Heart right ventricle (tissue), 16 donors: ENCODE data around the gene AGPAT2. TPM values are rescaled to one million over a fixed set of nuclear protein-coding genes. Genes with fewer than 3 reads are reported as not detected.
A peak's percentile ranks its signal among the peaks of the same experiment; 100 is the strongest.

Experiments used
- ATAC-seq, 8 donors: fragments of 200-7000 bp; cut with Tn5 transposase; one replicate each; pipeline ENCODE4 v1.9.1; 2020; ENCODE audit warnings: mild to moderate bottlenecking in 8 of 8, moderate library complexity in 8 of 8, moderate number of reproducible peaks in 1 of 8
- DNase-seq, 2 donors: peaks; one replicate each; pipeline ENCODE4 v3.0.0-alpha.2; 2020
- H3K27ac ChIP-seq, 10 donors: fragments of 200-600 bp; sonication (generic) in 2 of 10; one replicate each; pipeline versions ENCODE4 v1.5.0 to v1.8.0; 2020 to 2022; ENCODE audit warnings: mild to moderate bottlenecking in 3 of 10
- H3K27me3 ChIP-seq, 7 donors: fragments of 200-600 bp; one replicate each; pipeline ENCODE4 v1.8.0; 2021 to 2022; ENCODE audit warnings: mild to moderate bottlenecking in 2 of 7
- H3K36me3 ChIP-seq, 9 donors: fragments of 200-600 bp; sonication (generic) in 1 of 9; one replicate each; pipeline versions ENCODE4 v1.5.0 to v1.8.0; 2020 to 2022; ENCODE audit warnings: mild to moderate bottlenecking in 2 of 9
- H3K4me1 ChIP-seq, 9 donors: fragments of 200-600 bp; sonication (generic) in 1 of 9; one replicate each; pipeline versions ENCODE4 v1.5.0 to v1.8.0; 2020 to 2022; ENCODE audit warnings: mild to moderate bottlenecking in 4 of 9
- H3K4me3 ChIP-seq, 10 donors: fragments of 200-600 bp; sonication (generic) in 2 of 10; one replicate each; pipeline versions ENCODE4 v1.5.0 to v1.8.0; 2020 to 2022; ENCODE audit warnings: mild to moderate bottlenecking in 7 of 10, moderate library complexity in 2 of 10
- H3K9me3 ChIP-seq, 11 donors: fragments of 200-600 bp in 10 of 11; sonication (generic) in 2 of 11; one replicate each; pipeline versions ENCODE4 v1.5.0 to v1.8.0; 2013 to 2022; ENCODE audit warnings: mild to moderate bottlenecking in 2 of 11, control low read depth in 1 of 11, moderate library complexity in 1 of 11
- WGBS, 2 donors: extraction: QIAGEN DNeasy Blood & Tissue Kit; methylation state at CpG; one replicate each; pipeline ENCODE4 v1.1.7; 2013; ENCODE audit warnings: inconsistent platforms in 1 of 2; 5-methylcytosine and 5-hydroxymethylcytosine counted together
- intact Hi-C, 10 donors: fragments of 100-400 bp; cut with DNase I; formaldehyde crosslinking; loops; one replicate each; pipeline versions ENCODE4 v1.11.1 to v1.14.2; 2022
- polyA plus RNA-seq, 2 donors: library from polyadenylated mRNA; stranded (reverse); fragments of 200-250 nt; gene quantifications; one replicate each; pipeline ENCODE4 v1.2.3, GENCODE V29; 2013
- total RNA-seq, 10 donors: library from RNA; stranded (reverse); fragmentation: NEBNext Ultra II Directional in 3 of 10; extraction: Animal tissue kit (Norgen Biotek cat#: 25700) in 3 of 10; gene quantifications; one replicate each; pipeline versions ENCODE4 v1.2.1 to v1.2.4, GENCODE V29; 2021 to 2023
- TF ChIP-seq, protein P1 (sequence below), 9 donors: fragments of 200-600 bp; sonication (generic) in 2 of 9; IDR thresholded peaks; one replicate each; pipeline versions ENCODE4 v1.5.0 to v1.8.0; 2021 to 2022; ENCODE audit warnings: antibody characterized with exemption in 9 of 9, mild to moderate bottlenecking in 5 of 9, moderate library complexity in 1 of 9
- donor health status: Arrhythmogenic right ventricular cardiomyopathy.
- donor health status: ischemic (EF 13 %, LVEDD 7.1; RV severe dilation, severe dysfunction).
- donor health status: healthy with polysubstance abuse.
- donor health status: DM: no; HTN: yes; CAD: no.
- donor health status: DM: no; HTN: no; CAD: no.
- donor health status: ischemic (EF 25% LVEDD 6.9; RV normal size, moderate dysfunction).
- donor health status: ischemic (EF 25% LVEDD 5.7; RV mildly dilated, moderate dysfunction).
- donor health status: healthy.
- donor health status: DM: yes; HTN: yes; CAD: no.
- donor health status: Ischemic cardiomyopathy.
- donor health status: ischemic (EF 35%, LVEDD 5.7; RV mildly dilated, moderate dysfunction).
- donor health status: nonischemic (EF 11% LVEDD 7.7; RV severe dilation, severe dysfunction).
- donor health status: DM: yes; HTN: yes; CAD: no.
- donor health status: PGD.
- donor health status: ischemic (EF 29% LVEDD 5.4; RV normal size, mild dysfunction).
- donor health status: nonischemic (EF 23%, LVEDD 6.1; RV moderate dilation, normal function).

The AGPAT2 gene
- total and polyA plus RNA-seq, 12 donors: 48.1 to 195 (median 61.5) TPM

DNA sequence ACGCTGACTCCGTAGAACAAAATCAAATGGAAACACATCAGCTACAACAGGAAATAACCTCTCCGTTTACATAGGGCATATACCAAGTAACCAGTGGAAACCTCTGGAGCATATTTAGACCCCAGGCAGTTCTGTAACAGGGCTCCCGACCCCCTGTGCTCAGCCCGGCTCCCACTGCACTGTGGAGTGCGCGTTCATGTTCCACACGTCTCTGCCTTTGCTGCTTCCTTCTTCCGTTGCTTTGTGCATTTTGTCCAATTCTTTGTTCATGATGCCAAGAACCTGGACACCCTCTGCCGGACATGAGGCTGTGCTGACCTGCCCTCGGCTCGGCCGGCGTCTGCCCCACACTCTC is 5.9 kb upstream of the AGPAT2 start:
- TF ChIP-seq, protein P1, sequence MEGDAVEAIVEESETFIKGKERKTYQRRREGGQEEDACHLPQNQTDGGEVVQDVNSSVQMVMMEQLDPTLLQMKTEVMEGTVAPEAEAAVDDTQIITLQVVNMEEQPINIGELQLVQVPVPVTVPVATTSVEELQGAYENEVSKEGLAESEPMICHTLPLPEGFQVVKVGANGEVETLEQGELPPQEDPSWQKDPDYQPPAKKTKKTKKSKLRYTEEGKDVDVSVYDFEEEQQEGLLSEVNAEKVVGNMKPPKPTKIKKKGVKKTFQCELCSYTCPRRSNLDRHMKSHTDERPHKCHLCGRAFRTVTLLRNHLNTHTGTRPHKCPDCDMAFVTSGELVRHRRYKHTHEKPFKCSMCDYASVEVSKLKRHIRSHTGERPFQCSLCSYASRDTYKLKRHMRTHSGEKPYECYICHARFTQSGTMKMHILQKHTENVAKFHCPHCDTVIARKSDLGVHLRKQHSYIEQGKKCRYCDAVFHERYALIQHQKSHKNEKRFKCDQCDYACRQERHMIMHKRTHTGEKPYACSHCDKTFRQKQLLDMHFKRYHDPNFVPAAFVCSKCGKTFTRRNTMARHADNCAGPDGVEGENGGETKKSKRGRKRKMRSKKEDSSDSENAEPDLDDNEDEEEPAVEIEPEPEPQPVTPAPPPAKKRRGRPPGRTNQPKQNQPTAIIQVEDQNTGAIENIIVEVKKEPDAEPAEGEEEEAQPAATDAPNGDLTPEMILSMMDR (IDR thresholded peaks at IDR 0.05): no peak
- no peaks in the 10 kb centered on the region for H3K9me3 ChIP-seq
- H3K27me3 ChIP-seq: no peaks in the 10 kb centered on the region
- no peak overlapping the region for H3K27ac ChIP-seq
- H3K36me3 ChIP-seq: no peaks in the 10 kb centered on the region
- peaks cover 10 to 75% (median 45%) of the 10 kb centered on the region in 9 donors for H3K4me1 ChIP-seq
- intact Hi-C loops: loop anchor here in 4 of 10 donors (5.0 to 10.0 kb wide), 3 partner anchors 48 to 206 kb away; no protein-coding TSS in a partner anchor
- DNase-seq: no peak
- WGBS, 2 donors: 63 to 78% methylated on average over 14 of the region's 14 CpGs
- H3K4me3 ChIP-seq: no peak overlapping the region
- ATAC-seq: no peak

DNA sequence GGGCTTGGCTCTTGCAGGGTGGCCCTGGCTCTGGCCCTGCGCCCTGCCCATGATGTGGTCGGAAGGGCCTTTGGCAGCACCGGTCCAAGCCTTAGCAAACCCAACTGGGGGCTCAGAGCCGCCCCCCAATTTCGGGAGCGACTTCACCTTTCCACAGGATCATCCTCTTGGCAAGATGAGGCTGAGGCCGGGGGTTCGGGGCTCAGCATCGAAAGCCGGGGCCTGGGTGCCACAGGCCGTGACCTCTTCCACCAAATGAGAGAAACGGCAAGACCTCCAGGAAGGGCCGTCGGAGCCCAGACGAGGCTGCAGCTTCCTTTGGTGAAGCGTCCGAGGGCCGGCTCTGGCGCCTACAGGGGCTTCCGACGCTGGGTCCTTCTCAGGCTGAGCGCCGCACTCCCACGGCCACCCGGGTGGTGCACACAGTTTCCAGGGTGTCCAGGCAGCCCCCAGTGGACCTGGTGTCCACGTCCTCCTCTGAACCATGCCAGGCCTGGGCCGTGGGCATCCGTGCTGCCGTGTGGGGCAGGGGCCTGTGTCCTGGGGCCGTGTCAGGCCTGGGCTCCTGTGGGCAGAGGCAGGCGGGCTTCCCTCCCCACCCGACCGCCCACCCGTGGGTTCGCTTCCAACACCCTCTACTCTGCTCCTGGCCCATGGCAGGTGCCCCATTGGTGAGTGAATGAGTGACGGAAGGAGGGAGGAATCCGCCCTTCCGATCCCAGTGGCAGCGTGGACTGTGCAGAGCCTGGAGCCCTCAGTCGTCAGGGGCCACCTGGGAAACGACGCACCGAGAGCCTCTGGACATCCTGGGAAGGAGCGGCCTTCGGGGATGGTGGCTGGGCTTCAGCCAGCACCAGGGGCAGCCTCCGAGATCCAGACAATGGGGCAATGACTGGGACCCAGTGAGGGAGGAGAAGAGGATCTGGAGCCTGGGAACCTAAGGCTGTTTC is 5.2 kb upstream of the AGPAT2 start:
- H3K36me3 ChIP-seq: no peaks in the 10 kb centered on the region
- no peaks in the 10 kb centered on the region for H3K9me3 ChIP-seq
- H3K4me3 ChIP-seq: no peak overlapping the region
- peaks cover 14 to 77% (median 46%) of the 10 kb centered on the region in 9 donors for H3K4me1 ChIP-seq
- DNase-seq (no peak), ATAC-seq (no peak)
- WGBS, 2 donors: 86 to 89% methylated on average over 46 of the region's 46 CpGs
- H3K27ac ChIP-seq: peak overlapping the region in 1 of 10 donors; percentile 76
- intact Hi-C loops: loop anchor here in 4 of 10 donors (5.0 to 10.0 kb wide), 3 partner anchors 48 to 205 kb away; no protein-coding TSS in a partner anchor
- TF ChIP-seq, protein P1 (IDR thresholded peaks at IDR 0.05): no peak
- no peaks in the 10 kb centered on the region for H3K27me3 ChIP-seq

DNA sequence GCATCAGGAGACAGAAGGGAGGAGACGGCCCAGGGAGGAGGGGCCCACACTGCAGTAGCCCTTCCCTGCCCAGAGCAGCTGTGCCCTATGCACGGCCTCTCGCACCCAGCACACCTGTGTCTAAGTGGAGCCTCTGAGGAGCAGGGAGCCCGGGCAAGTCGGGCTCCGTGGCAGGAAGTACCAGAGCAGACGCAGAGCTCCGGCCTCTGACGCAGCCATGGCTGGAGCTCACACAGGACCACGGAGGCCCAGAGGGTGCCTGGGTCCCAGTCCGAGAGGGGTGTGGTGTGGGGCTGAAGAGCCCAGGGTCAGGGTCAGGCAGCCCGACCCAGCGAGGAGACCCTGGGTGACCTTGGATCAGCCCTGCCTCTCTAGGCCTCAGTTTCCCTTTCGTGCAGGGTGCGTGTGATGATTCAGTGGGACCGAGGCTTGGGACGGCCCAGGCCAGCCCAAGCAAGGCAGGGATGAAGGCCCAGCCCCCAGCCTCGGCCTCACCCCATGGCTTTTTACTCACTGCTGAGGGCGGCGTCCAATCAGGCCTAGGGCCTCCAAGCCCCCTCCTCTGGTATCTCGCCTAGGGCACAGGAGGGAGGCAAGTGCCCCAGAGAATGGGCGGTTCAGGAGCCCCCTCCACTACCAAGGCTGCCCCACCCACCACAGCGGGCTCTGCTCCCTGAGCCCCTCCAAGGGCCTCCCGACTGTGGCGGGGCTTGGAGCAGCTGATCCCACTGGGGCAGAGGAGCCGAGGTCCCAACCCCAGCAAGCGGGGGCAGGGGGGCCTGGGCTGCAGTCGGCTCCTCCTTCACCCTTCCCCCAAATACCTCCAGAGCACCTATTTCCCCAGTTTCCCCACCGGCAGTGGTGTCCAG is 4.3 kb upstream of the AGPAT2 start:
- peaks cover 14 to 77% (median 41%) of the 10 kb centered on the region in 9 donors for H3K4me1 ChIP-seq
- H3K27me3 ChIP-seq: no peaks in the 10 kb centered on the region
- H3K36me3 ChIP-seq: no peaks in the 10 kb centered on the region
- DNase-seq: no peak
- WGBS, 2 donors: 83 to 91% methylated on average over 28 to 29 of the region's 29 CpGs
- peak in 2 of 8 donors; percentile 4 to 6 for ATAC-seq
- H3K4me3 ChIP-seq: no peak overlapping the region
- TF ChIP-seq, protein P1 (IDR thresholded peaks at IDR 0.05): no peak
- H3K27ac ChIP-seq: peak overlapping the region in 7 of 10 donors; percentile 76 to 96 (median 93)
- H3K9me3 ChIP-seq: no peaks in the 10 kb centered on the region
- intact Hi-C loops: loop anchor here in 4 of 10 donors (5.0 to 10.0 kb wide), 3 partner anchors 47 to 204 kb away; no protein-coding TSS in a partner anchor

DNA sequence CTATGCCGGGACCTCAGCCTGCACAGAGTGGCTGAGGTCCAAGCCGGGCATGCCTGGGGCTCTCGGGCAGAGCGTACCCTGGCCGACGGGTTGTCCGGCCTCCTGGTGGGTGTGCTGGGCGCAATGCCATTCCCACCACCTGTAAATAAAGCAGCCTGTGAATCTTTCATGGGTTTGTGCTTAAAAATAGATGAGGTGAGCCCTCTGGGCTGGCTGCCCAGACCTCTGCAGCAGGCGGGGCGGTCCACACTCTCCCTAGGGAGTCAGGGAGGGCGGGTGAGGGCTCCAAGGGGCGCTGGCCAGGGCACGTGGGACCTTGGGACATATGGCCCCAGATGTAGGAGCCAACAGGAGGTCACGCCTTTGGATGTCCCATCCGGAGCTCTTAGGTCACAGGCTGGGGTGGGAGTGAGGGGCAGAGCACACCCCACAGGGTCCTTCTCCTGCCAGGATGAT is 3.6 kb upstream of the AGPAT2 start:
- no peaks in the 10 kb centered on the region for H3K36me3 ChIP-seq
- peak in 7 of 8 donors; percentile 22 to 69 (median 60) for ATAC-seq
- DNase-seq: peak; percentile 77 to 79
- 24 to 32% methylated on average over 15 of the region's 15 CpGs for WGBS, 2 donors
- no peak overlapping the region for H3K4me3 ChIP-seq
- no peaks in the 10 kb centered on the region for H3K9me3 ChIP-seq
- TF ChIP-seq, protein P1 (IDR thresholded peaks at IDR 0.05): no peak
- intact Hi-C loops: loop anchor here in 4 of 10 donors (5.0 to 10.0 kb wide), 3 partner anchors 46 to 204 kb away; no protein-coding TSS in a partner anchor
- peaks cover 17 to 84% (median 48%) of the 10 kb centered on the region in 9 donors for H3K4me1 ChIP-seq
- H3K27me3 ChIP-seq: no peaks in the 10 kb centered on the region
- peak overlapping the region; percentile 65 to 96 (median 92) for H3K27ac ChIP-seq
